ENCODE results near the gene PCDHGC3.

Gene PCDHGC3

GRCh38 chr5:141477044-141477575, 1.3 kb downstream of the PCDHGC3 start:
- no peak for TF ChIP-seq CTCF (IDR thresholded peaks at IDR 0.05; ENCODE audit: low read depth, low read length, missing control alignments)
- in situ Hi-C loops (cut with HindIII; ENCODE audit: low sequenced_read_pairs), result no loop called here
- H3K4me3 ChIP-seq (ENCODE audit: low read depth, low read length), result peak overlapping the region; percentile 60
- no peak for DNase-seq (ENCODE audit: low read depth)

GRCh38 chr5:141477815-141478214, 2.0 kb downstream of the PCDHGC3 start:
- no peak for TF ChIP-seq CTCF (IDR thresholded peaks at IDR 0.05; ENCODE audit: low read depth, low read length, missing control alignments)
- in situ Hi-C loops (cut with HindIII; ENCODE audit: low sequenced_read_pairs), result no loop called here
- H3K4me3 ChIP-seq (ENCODE audit: low read depth, low read length), result peak overlapping the region; percentile 60
- DNase-seq (ENCODE audit: low read depth), result no peak

- peak overlapping the region; percentile 60 for H3K4me3 ChIP-seq (ENCODE audit: low read depth, low read length)
- TF ChIP-seq CTCF (IDR thresholded peaks at IDR 0.05; ENCODE audit: low read depth, low read length, missing control alignments), result peak; percentile 52
- in situ Hi-C loops (cut with HindIII; ENCODE audit: low sequenced_read_pairs), result no loop called here
- no peak for DNase-seq (ENCODE audit: low read depth)
These were observed 2.7 kb downstream of the PCDHGC3 start for GRCh38 chr5:141478321-141478945.

- in situ Hi-C loops (cut with HindIII; ENCODE audit: low sequenced_read_pairs), result loop anchor here (5.0 kb wide), 1 partner anchor 38 kb away; no protein-coding TSS in a partner anchor
- peak overlapping the region; percentile 27 for H3K4me3 ChIP-seq (ENCODE audit: low read depth, low read length)
- no peak for DNase-seq (ENCODE audit: low read depth)
- TF ChIP-seq CTCF (IDR thresholded peaks at IDR 0.05; ENCODE audit: low read depth, low read length, missing control alignments), result no peak
These were observed 4.0 kb downstream of the PCDHGC3 start for GRCh38 chr5:141479776-141480175.

- in situ Hi-C loops (cut with HindIII; ENCODE audit: low sequenced_read_pairs), result loop anchor here (5.0 kb wide), 1 partner anchor 33 kb away; no protein-coding TSS in a partner anchor
- TF ChIP-seq CTCF (IDR thresholded peaks at IDR 0.05; ENCODE audit: low read depth, low read length, missing control alignments), result no peak
- peak overlapping the region; percentile 32 for H3K4me3 ChIP-seq (ENCODE audit: low read depth, low read length)
- DNase-seq (ENCODE audit: low read depth), result no peak
These were observed 8.1 kb downstream of the PCDHGC3 start for GRCh38 chr5:141483902-141484301.

- no peak for TF ChIP-seq CTCF (IDR thresholded peaks at IDR 0.05; ENCODE audit: low read depth, low read length, missing control alignments)
- peak overlapping the region; percentile 32 for H3K4me3 ChIP-seq (ENCODE audit: low read depth, low read length)
- in situ Hi-C loops (cut with HindIII; ENCODE audit: low sequenced_read_pairs), result loop anchor here (5.0 kb wide), 1 partner anchor 33 kb away; no protein-coding TSS in a partner anchor
- no peak for DNase-seq (ENCODE audit: low read depth)
These were observed 8.5 kb downstream of the PCDHGC3 start for GRCh38 chr5:141484310-141484640.

All from astrocyte of the cerebellum (primary cell).